ENCODE measurements around the gene MSH3.

GRCh38 chr5:80895523-80895922 is 241.1 kb downstream of the MSH3 start:
- TF ChIP-seq CTCF (conservative IDR thresholded peaks at IDR 0.05; ENCODE audit: low read length) (no peak), EZH2phosphoT487 (IDR thresholded peaks at IDR 0.05; ENCODE audit: borderline replicate concordance) (no peak)

Data from Loucy (cell line).